DND-41 (cell line): ENCODE results near the gene PRPF40B.
A peak's percentile ranks its signal among the peaks of the same experiment; 100 is the strongest.

Source experiments
- ATAC-seq: fragments of 200-7000 bp; cut with Tn5 transposase; 3 replicates; pipeline ENCODE4 v1.9.1; 2021; ENCODE audit warnings: low read depth; ENCODE audit not compliant: insufficient read depth
- DNase-seq: peaks from one replicate; pipeline ENCODE4 v3.0.0-alpha.2; 2020
- H2AFZ ChIP-seq: 2 replicates; pipeline ENCODE4 v1.6.0; 2012; ENCODE audit warnings: low read depth, low read length
- H3K27ac ChIP-seq: 2 replicates; pipeline ENCODE4 v1.5.1; 2012; ENCODE audit warnings: low read length, inconsistent platforms
- H3K27me3 ChIP-seq: fragments of 200-600 bp; sonication (generic); 2 replicates; pipeline ENCODE4 v1.6.0; 2012; ENCODE audit warnings: low read length, mild to moderate bottlenecking, inconsistent platforms; ENCODE audit not compliant: insufficient read depth, poor library complexity
- H3K36me3 ChIP-seq: 2 replicates; pipeline ENCODE4 v1.5.1; 2012; ENCODE audit warnings: low read length, inconsistent platforms; ENCODE audit not compliant: insufficient read depth
- H3K4me1 ChIP-seq: 2 replicates; pipeline ENCODE4 v1.5.1; 2012; ENCODE audit warnings: mild to moderate bottlenecking, low read length; ENCODE audit not compliant: insufficient read depth
- H3K4me2 ChIP-seq: 2 replicates; pipeline ENCODE4 v1.6.0; 2012; ENCODE audit warnings: mild to moderate bottlenecking, moderate library complexity, low read length, inconsistent platforms; ENCODE audit not compliant: insufficient read depth
- H3K4me3 ChIP-seq, 2 experiments: fragments of 200-600 bp in 1 of 2; shearing (Covaris generic) in 1 of 2; 2 replicates each; pipeline ENCODE4 v1.5.1; 2012 to 2016; ENCODE audit warnings: inconsistent platforms in 2 of 2, low read length in 2 of 2, mild to moderate bottlenecking in 2 of 2, low read depth in 1 of 2, moderate library complexity in 1 of 2
- H3K79me2 ChIP-seq: 2 replicates; pipeline ENCODE4 v1.6.0; 2012; ENCODE audit warnings: low read length, inconsistent platforms; ENCODE audit not compliant: insufficient read depth
- H3K9ac ChIP-seq: 2 replicates; pipeline ENCODE4 v1.6.0; 2012; ENCODE audit warnings: low read depth, mild to moderate bottlenecking, inconsistent platforms, low read length, moderate library complexity
- H3K9me3 ChIP-seq: 2 replicates; pipeline ENCODE4 v1.5.1; 2012; ENCODE audit warnings: low read length, moderate library complexity, mild to moderate bottlenecking, inconsistent platforms; ENCODE audit not compliant: insufficient read depth, severe bottlenecking
- H4K20me1 ChIP-seq: 2 replicates; pipeline ENCODE4 v1.6.0; 2012; ENCODE audit warnings: low read length; ENCODE audit not compliant: insufficient read depth
- CTCF ChIP-seq: IDR thresholded peaks from 2 replicates; pipeline ENCODE4 v1.5.1; 2012; ENCODE audit warnings: borderline replicate concordance, low read length, moderate library complexity, mild to moderate bottlenecking; ENCODE audit not compliant: poor library complexity, severe bottlenecking; ENCODE audit errors: extremely low read depth
- EZH2 ChIP-seq: IDR thresholded peaks from 3 replicates; pipeline ENCODE4 v1.6.1; 2012; ENCODE audit warnings: borderline replicate concordance, low read depth, mild to moderate bottlenecking, moderate library complexity, low read length, inconsistent platforms; ENCODE audit not compliant: severe bottlenecking

PRPF40B gene

GRCh38 chr12:49669796-49670195 lies 46.4 kb downstream of the PRPF40B start:
- peaks cover 32% of the 10 kb centered on the region for H3K4me1 ChIP-seq
- H4K20me1 ChIP-seq: no peaks in the 10 kb centered on the region
- H3K9me3 ChIP-seq: no peaks in the 10 kb centered on the region
- DNase-seq (no peak), ATAC-seq (no peak)
- peak overlapping the region; percentile 92 for H3K27ac ChIP-seq
- no peak overlapping the region for H3K9ac ChIP-seq
- no peak overlapping the region for H2AFZ ChIP-seq
- peak overlapping the region; percentile 57; the same call in 1 of the 2 replicates for H3K4me2 ChIP-seq
- H3K36me3 ChIP-seq: no peaks in the 10 kb centered on the region
- no peak for TF ChIP-seq EZH2
- TF ChIP-seq CTCF: no peak
- H3K27me3 ChIP-seq: no peaks in the 10 kb centered on the region
- H3K79me2 ChIP-seq: peaks cover 15% of the 10 kb centered on the region
- H3K4me3 ChIP-seq: no peak overlapping the region

GRCh38 chr12:49671031-49671765 lies 47.8 kb downstream of the PRPF40B start:
- peak overlapping the region; percentile 67 for H2AFZ ChIP-seq
- peak overlapping the region; percentile 57 for H3K4me2 ChIP-seq
- DNase-seq: peak; percentile 86
- H3K79me2 ChIP-seq: peaks cover 15% of the 10 kb centered on the region
- no peaks in the 10 kb centered on the region for H3K9me3 ChIP-seq
- H3K4me1 ChIP-seq: peaks cover 30% of the 10 kb centered on the region
- H3K9ac ChIP-seq: peak overlapping the region; percentile 49
- H3K36me3 ChIP-seq: no peaks in the 10 kb centered on the region
- peak; percentile 99 for ATAC-seq
- no peaks in the 10 kb centered on the region for H3K27me3 ChIP-seq
- H3K27ac ChIP-seq: peak overlapping the region; percentile 92
- TF ChIP-seq CTCF: peak; percentile 36
- no peak for TF ChIP-seq EZH2
- peak overlapping the region in 1 of 2 experiments; percentile 33; a peak in 2 of 4 replicates for H3K4me3 ChIP-seq
- no peaks in the 10 kb centered on the region for H4K20me1 ChIP-seq

- Histone ChIP-seq H3K4me2 (no peak overlapping the region), H3K4me3 (no peak overlapping the region), H3K27ac (peak overlapping the region; percentile 92), H3K4me1 (peaks cover 30% of the 10 kb centered on the region), H3K27me3 (no peaks in the 10 kb centered on the region), H3K9me3 (no peaks in the 10 kb centered on the region), H3K79me2 (peaks cover 15% of the 10 kb centered on the region), H3K36me3 (no peaks in the 10 kb centered on the region), H3K9ac (no peak overlapping the region), H4K20me1 (no peaks in the 10 kb centered on the region; the same call in 1 of the 2 replicates), H2AFZ (no peak overlapping the region)
- TF ChIP-seq CTCF (no peak), EZH2 (no peak)
- ATAC-seq (no peak), DNase-seq (no peak)
These were observed 49.2 kb downstream of the PRPF40B start for GRCh38 chr12:49672301-49673217.
